Keratinocyte (primary cell): ENCODE results near the gene FUCA1.

ENCODE experiments used
- EZH2 ChIP-seq: IDR thresholded peaks from one replicate; pipeline ENCODE4 v1.6.1; 2012; ENCODE audit warnings: inconsistent platforms, mild to moderate bottlenecking, low read length, moderate library complexity
- TF ChIP-seq, protein P1 (sequence below), 3 experiments: IDR thresholded peaks in 1 of 3; conservative IDR thresholded peaks in 1 of 3; optimal IDR thresholded peaks in 1 of 3; 2 replicates in 2 of 3; 3 replicates in 1 of 3; pipeline versions ENCODE3 to v1.5.1; 2011; ENCODE audit warnings: low read length in 3 of 3, mild to moderate bottlenecking in 3 of 3, moderate library complexity in 2 of 3, control low read depth in 1 of 3, inconsistent platforms in 1 of 3; ENCODE audit not compliant: insufficient read depth in 2 of 3; ENCODE audit errors: extremely low read depth in 1 of 3

DNA sequence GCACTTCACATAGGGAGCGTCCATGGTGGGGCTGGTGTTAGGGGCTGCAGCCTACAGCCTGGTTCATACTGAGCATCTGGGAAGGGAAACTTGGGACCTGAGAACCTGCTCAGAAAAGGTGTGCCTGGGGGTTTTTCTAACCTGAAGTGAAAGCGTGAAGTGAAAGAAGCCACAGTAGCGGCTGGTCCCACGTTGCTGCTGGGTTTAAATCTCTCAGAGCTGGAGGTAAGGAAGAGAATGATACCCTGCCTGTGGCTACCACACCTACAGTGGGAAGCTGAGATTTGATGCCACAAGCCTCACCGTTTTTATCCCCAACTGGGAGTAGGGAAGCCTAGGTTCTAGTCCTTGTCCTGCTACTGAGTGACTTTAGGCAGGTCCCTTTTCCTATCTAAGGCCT, 21.0 kb upstream of the FUCA1 start:
- TF ChIP-seq, protein P1, sequence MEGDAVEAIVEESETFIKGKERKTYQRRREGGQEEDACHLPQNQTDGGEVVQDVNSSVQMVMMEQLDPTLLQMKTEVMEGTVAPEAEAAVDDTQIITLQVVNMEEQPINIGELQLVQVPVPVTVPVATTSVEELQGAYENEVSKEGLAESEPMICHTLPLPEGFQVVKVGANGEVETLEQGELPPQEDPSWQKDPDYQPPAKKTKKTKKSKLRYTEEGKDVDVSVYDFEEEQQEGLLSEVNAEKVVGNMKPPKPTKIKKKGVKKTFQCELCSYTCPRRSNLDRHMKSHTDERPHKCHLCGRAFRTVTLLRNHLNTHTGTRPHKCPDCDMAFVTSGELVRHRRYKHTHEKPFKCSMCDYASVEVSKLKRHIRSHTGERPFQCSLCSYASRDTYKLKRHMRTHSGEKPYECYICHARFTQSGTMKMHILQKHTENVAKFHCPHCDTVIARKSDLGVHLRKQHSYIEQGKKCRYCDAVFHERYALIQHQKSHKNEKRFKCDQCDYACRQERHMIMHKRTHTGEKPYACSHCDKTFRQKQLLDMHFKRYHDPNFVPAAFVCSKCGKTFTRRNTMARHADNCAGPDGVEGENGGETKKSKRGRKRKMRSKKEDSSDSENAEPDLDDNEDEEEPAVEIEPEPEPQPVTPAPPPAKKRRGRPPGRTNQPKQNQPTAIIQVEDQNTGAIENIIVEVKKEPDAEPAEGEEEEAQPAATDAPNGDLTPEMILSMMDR (optimal IDR thresholded peaks at IDR 0.05 in 1 of 3, IDR thresholded peaks at IDR 0.05 in 1 of 3, conservative IDR thresholded peaks at IDR 0.05 in 1 of 3; ENCODE audit: extremely low read depth in 1 of 3, insufficient read depth in 2 of 3, low read length in 3 of 3): no peak
- no peak for TF ChIP-seq EZH2
